Stimulated activated naive B cell treated with anti-CD40 and anti-IgM and Interleukin-4, amounts not matched to agents 10 μg/mL and 1 μg/mL and 100 μg/mL, for 72 hours (primary cell): Measurements from ENCODE around the gene PQBP1.

Experiments used
- ATAC-seq, 2 donors: fragments of 150-1000 bp; cut with Tn5 transposase; replicated peaks; 2 replicates each; pipeline ENCODE4 v1.10.0; 2021; ENCODE audit warnings: moderate library complexity in 1 of 2
- DNase-seq: peaks from one replicate; pipeline ENCODE4 v3.0.0; 2021
- H3K27ac Mint-ChIP-seq: one replicate; pipeline ENCODE4 v1.8.0; 2022; ENCODE audit warnings: mild to moderate bottlenecking, mixed read lengths
- H3K27me3 Mint-ChIP-seq, 2 donors: one replicate each; pipeline ENCODE4 v1.8.0; 2022; ENCODE audit warnings: mixed read lengths in 2 of 2
- H3K36me3 Mint-ChIP-seq, 2 donors: one replicate each; pipeline ENCODE4 v1.8.0; 2022; ENCODE audit warnings: mixed read lengths in 2 of 2, mild to moderate bottlenecking in 1 of 2
- H3K4me1 Mint-ChIP-seq, 2 donors: one replicate each; pipeline ENCODE4 v1.8.0; 2022; ENCODE audit warnings: mixed read lengths in 2 of 2, mild to moderate bottlenecking in 1 of 2
- H3K4me3 Mint-ChIP-seq, 2 donors: one replicate each; pipeline ENCODE4 v1.8.0; 2022; ENCODE audit warnings: mild to moderate bottlenecking in 2 of 2, mixed read lengths in 2 of 2, moderate library complexity in 1 of 2
- H3K9me3 Mint-ChIP-seq, 2 donors: one replicate each; pipeline ENCODE4 v1.8.0; 2022; ENCODE audit warnings: mixed read lengths in 2 of 2, mild to moderate bottlenecking in 1 of 2

PQBP1 gene

GRCh38 chrX:48908600-48908999 lies 10.9 kb downstream of the PQBP1 start:
- peaks cover 11 to 15% of the 10 kb centered on the region in 2 donors for H3K36me3 Mint-ChIP-seq
- H3K27me3 Mint-ChIP-seq: peaks cover 0 to 14% of the 10 kb centered on the region in 2 donors

GRCh38 chrX:48909703-48910294 lies 12.1 kb downstream of the PQBP1 start:
- ATAC-seq (no peak), DNase-seq (no peak)
- peaks cover 17 to 22% of the 10 kb centered on the region in 2 donors for H3K36me3 Mint-ChIP-seq
- peaks cover 0 to 14% of the 10 kb centered on the region in 2 donors for H3K27me3 Mint-ChIP-seq
- no peaks in the 10 kb centered on the region for H3K9me3 Mint-ChIP-seq
- peaks cover 18 to 41% of the 10 kb centered on the region in 2 donors for H3K4me1 Mint-ChIP-seq
- peak overlapping the region in 1 of 2 donors; percentile 17 for H3K4me3 Mint-ChIP-seq
- no peak overlapping the region for H3K27ac Mint-ChIP-seq

More at GRCh38 chrX:48908600-48908999, 10.9 kb downstream of the PQBP1 start:
- no peaks in the 10 kb centered on the region for H3K9me3 Mint-ChIP-seq
- ATAC-seq: no peak
- peak overlapping the region; percentile 56 for H3K27ac Mint-ChIP-seq
- DNase-seq: no peak
- H3K4me3 Mint-ChIP-seq: no peak overlapping the region
- peaks cover 18 to 30% of the 10 kb centered on the region in 2 donors for H3K4me1 Mint-ChIP-seq

- DNase-seq (no peak), ATAC-seq (peak in 1 of 2 donors; percentile 38)
- Mint-ChIP-seq H3K4me3 (peak overlapping the region; percentile 82 to 97), H3K36me3 (peaks cover 17 to 18% of the 10 kb centered on the region in 2 donors), H3K27me3 (peaks cover 0 to 14% of the 10 kb centered on the region in 2 donors), H3K9me3 (no peaks in the 10 kb centered on the region), H3K27ac (peak overlapping the region; percentile 95), H3K4me1 (peaks cover 18 to 45% of the 10 kb centered on the region in 2 donors)
These were observed 13.2 kb downstream of the PQBP1 start for GRCh38 chrX:48910926-48911411.

- Mint-ChIP-seq H3K4me3 (peak within 1 kb of the TSS; percentile 82 to 97), H3K4me1 (peaks cover 18 to 47% of the 10 kb centered on the region in 2 donors), H3K9me3 (no peaks in the 10 kb centered on the region), H3K27me3 (peaks cover 0 to 14% of the 10 kb centered on the region in 2 donors), H3K36me3 (peaks cover 17 to 18% of the 10 kb centered on the region in 2 donors), H3K27ac (peak within 1 kb of the TSS; percentile 95)
- ATAC-seq (peak; percentile 85 to 92), DNase-seq (peak; percentile 77)
These were observed 13.9 kb downstream of the PQBP1 start, which contains the start of gene SLC35A2 for GRCh38 chrX:48911412-48912182. TSS of gene SLC35A2 (minus strand) at chrX:48911646. CDS start at chrX:48911636, 10 bp downstream.

- H3K27me3 Mint-ChIP-seq: peaks cover 0 to 14% of the 10 kb centered on the region in 2 donors
- peak overlapping the region; percentile 32 for H3K27ac Mint-ChIP-seq
- no peaks in the 10 kb centered on the region for H3K9me3 Mint-ChIP-seq
- H3K4me3 Mint-ChIP-seq: peak overlapping the region in 1 of 2 donors; percentile 3
- ATAC-seq (no peak), DNase-seq (no peak)
- peaks cover 28 to 35% of the 10 kb centered on the region in 2 donors for H3K36me3 Mint-ChIP-seq
- peaks cover 22 to 57% of the 10 kb centered on the region in 2 donors for H3K4me1 Mint-ChIP-seq
These were observed 16.1 kb downstream of the PQBP1 start for GRCh38 chrX:48913605-48914366.

GRCh38 chrX:48914593-48915493 lies 17.1 kb downstream of the PQBP1 start:
- peaks cover 28 to 65% of the 10 kb centered on the region in 2 donors for H3K4me1 Mint-ChIP-seq
- peak overlapping the region; percentile 11 to 25 for H3K4me3 Mint-ChIP-seq
- peaks cover 28 to 35% of the 10 kb centered on the region in 2 donors for H3K36me3 Mint-ChIP-seq
- H3K27ac Mint-ChIP-seq: peak overlapping the region; percentile 71
- DNase-seq (no peak), ATAC-seq (no peak)
- no peaks in the 10 kb centered on the region for H3K9me3 Mint-ChIP-seq
- H3K27me3 Mint-ChIP-seq: peaks cover 0 to 14% of the 10 kb centered on the region in 2 donors

GRCh38 chrX:48917139-48918001 lies 19.6 kb downstream of the PQBP1 start:
- H3K9me3 Mint-ChIP-seq: no peaks in the 10 kb centered on the region
- peak overlapping the region; percentile 85 to 90 for H3K4me3 Mint-ChIP-seq
- H3K4me1 Mint-ChIP-seq: peaks cover 24 to 52% of the 10 kb centered on the region in 2 donors
- no peaks in the 10 kb centered on the region for H3K27me3 Mint-ChIP-seq
- DNase-seq: peak; percentile 88
- peaks cover 26 to 30% of the 10 kb centered on the region in 2 donors for H3K36me3 Mint-ChIP-seq
- peak overlapping the region; percentile 96 for H3K27ac Mint-ChIP-seq
- ATAC-seq: peak; percentile 65 to 67

- peaks cover 31 to 34% of the 10 kb centered on the region in 2 donors for H3K36me3 Mint-ChIP-seq
- H3K4me3 Mint-ChIP-seq: peak overlapping the region; percentile 85 to 90
- ATAC-seq (no peak), DNase-seq (no peak)
- peaks cover 0 to 3% of the 10 kb centered on the region in 2 donors for H3K27me3 Mint-ChIP-seq
- H3K4me1 Mint-ChIP-seq: peaks cover 22 to 46% of the 10 kb centered on the region in 2 donors
- H3K9me3 Mint-ChIP-seq: no peaks in the 10 kb centered on the region
- peak overlapping the region; percentile 96 for H3K27ac Mint-ChIP-seq
These were observed 20.5 kb downstream of the PQBP1 start for GRCh38 chrX:48918301-48918642.

GRCh38 chrX:48918643-48919340 lies 21.1 kb downstream of the PQBP1 start, which contains the start of gene PIM2:
TSS of gene PIM2 (minus strand) at chrX:48919024. CDS start at chrX:48918834, 190 bp downstream.
- H3K4me1 Mint-ChIP-seq: peaks cover 22 to 45% of the 10 kb centered on the region in 2 donors
- H3K36me3 Mint-ChIP-seq: peaks cover 31 to 33% of the 10 kb centered on the region in 2 donors
- peaks cover 0 to 3% of the 10 kb centered on the region in 2 donors for H3K27me3 Mint-ChIP-seq
- peak within 1 kb of the TSS; percentile 85 to 90 for H3K4me3 Mint-ChIP-seq
- DNase-seq (peak; percentile 88), ATAC-seq (peak; percentile 80 to 85)
- peak within 1 kb of the TSS; percentile 96 for H3K27ac Mint-ChIP-seq
- H3K9me3 Mint-ChIP-seq: no peaks in the 10 kb centered on the region

GRCh38 chrX:48919360-48919841 lies 21.7 kb downstream of the PQBP1 start:
- peaks cover 0 to 3% of the 10 kb centered on the region in 2 donors for H3K27me3 Mint-ChIP-seq
- DNase-seq (peak; percentile 38), ATAC-seq (peak; percentile 38 to 49)
- peak overlapping the region; percentile 85 to 90 for H3K4me3 Mint-ChIP-seq
- peaks cover 26 to 43% of the 10 kb centered on the region in 2 donors for H3K4me1 Mint-ChIP-seq
- H3K36me3 Mint-ChIP-seq: peaks cover 30% of the 10 kb centered on the region in 2 donors
- H3K9me3 Mint-ChIP-seq: no peaks in the 10 kb centered on the region
- peak overlapping the region; percentile 96 for H3K27ac Mint-ChIP-seq

GRCh38 chrX:48919947-48920717 lies 22.4 kb downstream of the PQBP1 start:
- DNase-seq: no peak
- Mint-ChIP-seq H3K4me3 (peak overlapping the region; percentile 85 to 90), H3K27ac (peak overlapping the region; percentile 96), H3K4me1 (peaks cover 28 to 39% of the 10 kb centered on the region in 2 donors), H3K27me3 (peaks cover 0 to 3% of the 10 kb centered on the region in 2 donors), H3K36me3 (peaks cover 31% of the 10 kb centered on the region in 2 donors), H3K9me3 (no peaks in the 10 kb centered on the region)
- ATAC-seq: no peak
